ENCODE data around the gene NECTIN3. TPM values are rescaled to one million over a fixed set of nuclear protein-coding genes. Genes with fewer than 3 reads are reported as not detected.
A peak's percentile ranks its signal among the peaks of the same experiment; 100 is the strongest.

The NECTIN3 gene
- total RNA-seq, 1 experiment from 2014 or later, result 53.7 TPM

GRCh38 chr3:111200027-111200426, 128.4 kb downstream of the NECTIN3 start:
- Histone ChIP-seq H3K14ac (ENCODE audit: insufficient read depth, low read length) (no peak overlapping the region), H2BK12ac (ENCODE audit: insufficient read length, low read depth, low read length) (no peak overlapping the region), H4K91ac (ENCODE audit: insufficient read length, low read depth, low read length) (no peak overlapping the region), H4K5ac (ENCODE audit: insufficient read length, low read depth, low read length) (no peak overlapping the region), H3K27ac (ENCODE audit: insufficient read length, low read depth, low read length) (no peak overlapping the region), H2BK15ac (ENCODE audit: low read depth, low read length) (no peak overlapping the region), H4K20me1 (ENCODE audit: control insufficient read depth, insufficient read depth, insufficient read length) (no peaks in the 10 kb centered on the region), H3K79me2 (ENCODE audit: insufficient read depth, low read length) (no peaks in the 10 kb centered on the region), H3K56ac (ENCODE audit: insufficient read length, low read depth, low read length) (no peak overlapping the region), H3K4ac (ENCODE audit: low read depth, low read length) (no peak overlapping the region), H3K4me1 (ENCODE audit: insufficient read depth, low read length) (peaks cover 2% of the 10 kb centered on the region; the same call in 1 of the 2 replicates), H3K27me3 (ENCODE audit: insufficient read depth, low read length) (no peaks in the 10 kb centered on the region), H3K4me2 (ENCODE audit: insufficient read depth, insufficient read length, low read length) (no peak overlapping the region), H3K23ac (ENCODE audit: insufficient read length, low read depth, low read length) (no peak overlapping the region), H3K23me2 (ENCODE audit: insufficient read length, low read depth, low read length, poor library complexity, severe bottlenecking) (no peaks in the 10 kb centered on the region), H3T11ph (ENCODE audit: low read length) (no peak overlapping the region), H2BK5ac (ENCODE audit: insufficient read length, low read length) (no peak overlapping the region), H3K9ac (ENCODE audit: extremely low read depth, insufficient read length, low read length) (no peak overlapping the region), H4K8ac (replicated peaks; ENCODE audit: insufficient read length, low read depth, low read length) (no peak overlapping the region), H3K79me1 (ENCODE audit: insufficient read depth, low read depth, low read length, poor library complexity, severe bottlenecking) (no peaks in the 10 kb centered on the region), H2BK120ac (ENCODE audit: low read depth, low read length, poor library complexity, severe bottlenecking) (no peak overlapping the region), H2AK5ac (ENCODE audit: insufficient read length, low read length) (no peak overlapping the region), H2BK20ac (ENCODE audit: low read depth, low read length, poor library complexity, severe bottlenecking) (no peak overlapping the region), H3K9me3 (ENCODE audit: control insufficient read depth, low read depth, low read length) (no peaks in the 10 kb centered on the region), H2AFZ (ENCODE audit: low read length) (no peak overlapping the region), H3K18ac (ENCODE audit: insufficient read length, low read depth, low read length) (no peak overlapping the region)
- no peak for DNase-seq
- H3K4me1 Mint-ChIP-seq, result peaks cover 23% of the 10 kb centered on the region in 2 experiments
- no peaks in the 10 kb centered on the region for H3K27me3 Mint-ChIP-seq (ENCODE audit: low read depth)
- H3K36me3 Mint-ChIP-seq (ENCODE audit: insufficient read depth in 1 of 3, low read depth in 3 of 3), result peaks cover 0 to 11% (median 2%) of the 10 kb centered on the region in 3 experiments; a peak in 4 of 7 replicates
- H3K9me3 Mint-ChIP-seq, result no peaks in the 10 kb centered on the region
- H3K4me3 Mint-ChIP-seq, result no peak overlapping the region
- H3K27ac Mint-ChIP-seq, result peak overlapping the region in 1 of 3 experiments; percentile 10; a peak in 4 of 7 replicates
- TF ChIP-seq CTCF (conservative IDR thresholded peaks at IDR 0.05), result no peak
